GM23338 (cell line): ENCODE measurements around the gene CRTC1.
"Not testable (repeated sequence)": the region's sequence is repeated elsewhere in the genome, so short reads cannot be mapped to it uniquely, and the experiment has no call there.

Experiments
- CREB1 ChIP-seq: fragments of 250-450 bp; sonication (Bioruptor Pico); IDR thresholded peaks from 2 replicates; pipeline ENCODE4 v1.5.0; 2020; ENCODE audit warnings: low read depth, mild to moderate bottlenecking, moderate library complexity
- CTCF ChIP-seq, 2 experiments: fragments of 200-600 bp in 1 of 2; sonication (generic) in 1 of 2; conservative IDR thresholded peaks; 2 replicates each; pipeline versions ENCODE4 v1.5.1 to v1.6.1; 2016 to 2017; ENCODE audit warnings: antibody characterized with exemption in 2 of 2, low read depth in 2 of 2, mild to moderate bottlenecking in 2 of 2, moderate library complexity in 1 of 2
- EZH2 ChIP-seq: fragments of 200-600 bp; sonication (generic); IDR thresholded peaks from one replicate; pipeline ENCODE4 v1.8.0; 2017; ENCODE audit warnings: antibody characterized with exemption, mild to moderate bottlenecking, low read depth; ENCODE audit not compliant: unreplicated experiment
- EZH2phosphoT487 ChIP-seq: fragments of 200-600 bp; sonication (generic); IDR thresholded peaks from one replicate; pipeline ENCODE4 v1.8.1; 2018; ENCODE audit warnings: antibody characterized with exemption; ENCODE audit not compliant: unreplicated experiment
- JUNB ChIP-seq: IDR thresholded peaks from one replicate; pipeline ENCODE4 v1.6.1; 2016; ENCODE audit warnings: antibody characterized with exemption; ENCODE audit not compliant: unreplicated experiment
- POLR2AphosphoS5 ChIP-seq: IDR thresholded peaks from 2 replicates; pipeline ENCODE4 v1.6.1; 2016; ENCODE audit warnings: antibody characterized with exemption, low read depth
- REST ChIP-seq: IDR thresholded peaks from one replicate; pipeline ENCODE4 v1.6.1; 2018; ENCODE audit warnings: antibody characterized with exemption; ENCODE audit not compliant: unreplicated experiment
- STAT1 ChIP-seq: IDR thresholded peaks from one replicate; pipeline ENCODE4 v1.6.1; 2016; ENCODE audit warnings: antibody characterized with exemption; ENCODE audit not compliant: unreplicated experiment
- ZNF114 ChIP-seq: fragments of 250-450 bp; sonication (Bioruptor Pico); IDR thresholded peaks from 2 replicates; pipeline ENCODE4 v1.5.0; 2020; ENCODE audit warnings: mild to moderate bottlenecking, moderate library complexity
- ZNF331 ChIP-seq: fragments of 250-450 bp; sonication (Bioruptor Pico); IDR thresholded peaks from 2 replicates; pipeline ENCODE4 v1.5.0; 2020; ENCODE audit warnings: low read depth, mild to moderate bottlenecking, moderate library complexity
- ZNF462 ChIP-seq: fragments of 250-450 bp; sonication (Bioruptor Pico); IDR thresholded peaks from 2 replicates; pipeline ENCODE4 v1.5.0; 2020; ENCODE audit warnings: mild to moderate bottlenecking, moderate library complexity

DNA sequence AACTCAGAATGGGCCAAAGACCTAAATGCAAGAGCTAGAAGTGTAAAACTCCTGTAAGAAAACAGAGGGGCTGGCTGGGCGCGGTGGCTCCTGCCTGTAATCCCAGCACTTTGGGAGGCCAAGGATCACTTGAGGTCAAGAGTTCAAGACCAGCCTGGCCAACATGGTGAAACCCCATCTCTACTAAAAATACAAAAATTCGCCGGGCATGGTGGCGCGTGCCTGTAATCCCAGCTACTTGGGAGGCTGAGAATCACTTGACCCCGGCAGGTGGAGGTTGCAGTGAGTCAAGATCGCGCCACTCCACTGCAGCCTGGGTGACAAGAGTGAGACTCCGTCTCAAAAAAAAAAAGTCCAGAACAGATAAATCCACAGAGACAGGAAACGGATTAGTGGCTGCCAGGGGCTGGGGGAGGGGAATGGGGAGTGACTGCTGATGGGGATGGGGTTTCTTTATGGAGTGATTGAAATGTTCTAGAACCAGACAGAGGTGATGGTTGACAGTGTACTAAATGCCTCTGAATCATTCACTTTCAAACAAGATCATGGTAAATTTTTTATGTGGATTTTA is 50.4 kb downstream of the CRTC1 start:
- TF ChIP-seq REST; EZH2; CTCF (conservative IDR thresholded peaks at IDR 0.05; ENCODE audit: low read depth in 2 of 2); POLR2AphosphoS5; JUNB; ZNF114 (CRISPR knock-in tag); CREB1 (CRISPR knock-in tag); ZNF462; STAT1; ZNF331; EZH2phosphoT487: not testable (repeated sequence)
